ENCODE measurements around the gene BAZ2B.

Gene BAZ2B

GRCh38 chr2:159476329-159476728 lies 140.0 kb downstream of the BAZ2B start:
- FAIRE-seq (no peak), DNase-seq (ENCODE audit: extremely low spot score, insufficient read length, low read depth) (no peak)

- DNase-seq (ENCODE audit: extremely low spot score, insufficient read length, low read depth) (no peak), FAIRE-seq (no peak)
Observed at GRCh38 chr2:159475793-159476192, 140.6 kb downstream of the BAZ2B start.

- DNase-seq (ENCODE audit: extremely low spot score, insufficient read length, low read depth) (no peak), FAIRE-seq (no peak)
Observed at GRCh38 chr2:159471340-159471739, 145.0 kb downstream of the BAZ2B start.

GRCh38 chr2:159468257-159468656 lies 148.1 kb downstream of the BAZ2B start:
- DNase-seq (ENCODE audit: extremely low spot score, insufficient read length, low read depth) = no peak
- FAIRE-seq = no peak

- FAIRE-seq (no peak), DNase-seq (ENCODE audit: extremely low spot score, insufficient read length, low read depth) (no peak)
Observed at GRCh38 chr2:159462961-159463360, 153.4 kb downstream of the BAZ2B start.

GRCh38 chr2:159462201-159462785 lies 154.1 kb downstream of the BAZ2B start:
- DNase-seq (ENCODE audit: extremely low spot score, insufficient read length, low read depth) (no peak), FAIRE-seq (no peak)

- FAIRE-seq = peak; percentile 56
Observed at GRCh38 chr2:159461076-159461475, 155.3 kb downstream of the BAZ2B start.

GRCh38 chr2:159460227-159460626 lies 156.1 kb downstream of the BAZ2B start:
- DNase-seq (ENCODE audit: extremely low spot score, insufficient read length, low read depth) = no peak
- peak; percentile 9 for FAIRE-seq

More at GRCh38 chr2:159461076-159461475, 155.3 kb downstream of the BAZ2B start:
- no peak for DNase-seq (ENCODE audit: extremely low spot score, insufficient read length, low read depth)

- DNase-seq (ENCODE audit: extremely low spot score, insufficient read length, low read depth) = no peak
- FAIRE-seq = no peak
Observed at GRCh38 chr2:159459279-159459678, 157.1 kb downstream of the BAZ2B start.

- DNase-seq (ENCODE audit: extremely low spot score, insufficient read length, low read depth) = no peak
- no peak for FAIRE-seq
Observed at GRCh38 chr2:159457589-159457988, 158.8 kb downstream of the BAZ2B start.

- no peak for FAIRE-seq
- no peak for DNase-seq (ENCODE audit: extremely low spot score, insufficient read length, low read depth)
Observed at GRCh38 chr2:159456500-159457426, 159.6 kb downstream of the BAZ2B start.

- DNase-seq (ENCODE audit: extremely low spot score, insufficient read length, low read depth) (no peak), FAIRE-seq (no peak)
Observed at GRCh38 chr2:159455330-159455918, 160.9 kb downstream of the BAZ2B start.

- DNase-seq (ENCODE audit: extremely low spot score, insufficient read length, low read depth) (no peak), FAIRE-seq (no peak)
Observed at GRCh38 chr2:159454185-159454584, 162.2 kb downstream of the BAZ2B start.

GRCh38 chr2:159450180-159450579 lies 166.2 kb downstream of the BAZ2B start:
- peak; percentile 12 for FAIRE-seq
- no peak for DNase-seq (ENCODE audit: extremely low spot score, insufficient read length, low read depth)

- FAIRE-seq (no peak), DNase-seq (ENCODE audit: extremely low spot score, insufficient read length, low read depth) (no peak)
Observed at GRCh38 chr2:159449504-159450124, 166.7 kb downstream of the BAZ2B start.

- no peak for DNase-seq (ENCODE audit: extremely low spot score, insufficient read length, low read depth)
- FAIRE-seq = no peak
Observed at GRCh38 chr2:159446817-159447216, 169.5 kb downstream of the BAZ2B start.

- no peak for DNase-seq (ENCODE audit: extremely low spot score, insufficient read length, low read depth)
- FAIRE-seq = no peak
Observed at GRCh38 chr2:159446201-159446600, 170.1 kb downstream of the BAZ2B start.

- DNase-seq (ENCODE audit: extremely low spot score, insufficient read length, low read depth) (no peak), FAIRE-seq (peak; percentile 18)
Observed at GRCh38 chr2:159445307-159445706, 171.0 kb downstream of the BAZ2B start.

GRCh38 chr2:159444754-159445153 lies 171.6 kb downstream of the BAZ2B start:
- no peak for FAIRE-seq
- DNase-seq (ENCODE audit: extremely low spot score, insufficient read length, low read depth) = no peak

- FAIRE-seq (no peak), DNase-seq (ENCODE audit: extremely low spot score, insufficient read length, low read depth) (no peak)
Observed at GRCh38 chr2:159442159-159442852, 174.0 kb downstream of the BAZ2B start.
